K562 (cell line): ENCODE measurements around the gene RAB5B. TPM values are rescaled to one million over a fixed set of nuclear protein-coding genes. Genes with fewer than 3 reads are reported as not detected.

Experiments
- ARID1B ChIP-seq: fragments of 450-650 bp; IDR thresholded peaks from 2 replicates; pipeline ENCODE4 v1.6.1; 2016; ENCODE audit warnings: antibody characterized with exemption, mild to moderate bottlenecking, inconsistent platforms
- KHSRP ChIP-seq: fragments of 450-650 bp; IDR thresholded peaks from 2 replicates; pipeline ENCODE4 v1.6.1; 2017
- MED1 ChIP-seq: sonication (generic); formaldehyde crosslinking; IDR thresholded peaks from 2 replicates; pipeline ENCODE4 v1.8.1; 2023; ENCODE audit warnings: missing genetic modification reagents, borderline replicate concordance
- NFATC3 ChIP-seq: fragments of 450-650 bp; IDR thresholded peaks from 2 replicates; pipeline ENCODE4 v1.6.1; 2017; ENCODE audit warnings: mild to moderate bottlenecking
- NFE2 ChIP-seq: IDR thresholded peaks from 2 replicates; pipeline ENCODE4 v1.6.1; 2014; ENCODE audit warnings: antibody characterized with exemption, low read depth
- PML ChIP-seq: IDR thresholded peaks from 2 replicates; pipeline ENCODE4 v1.6.1; 2012; ENCODE audit warnings: low read length, inconsistent platforms
- POLR2G ChIP-seq: fragments of 200-400 bp; formaldehyde crosslinking; IDR thresholded peaks from 2 replicates; pipeline ENCODE4 v1.6.1; 2017; ENCODE audit warnings: low read depth, mild to moderate bottlenecking, antibody characterized with exemption, low read length, moderate library complexity
- RBM15 ChIP-seq: fragments of 200-400 bp; formaldehyde crosslinking; IDR thresholded peaks from 2 replicates; pipeline ENCODE4 v1.6.1; 2018; ENCODE audit warnings: mild to moderate bottlenecking, low read length, moderate library complexity; ENCODE audit not compliant: insufficient read depth
- SIX5 ChIP-seq, 2 experiments: IDR thresholded peaks; 2 replicates each; pipeline ENCODE4 v1.6.1; 2011; ENCODE audit warnings: low read length in 2 of 2, borderline replicate concordance in 1 of 2, low read depth in 1 of 2, mild to moderate bottlenecking in 1 of 2, moderate library complexity in 1 of 2; ENCODE audit not compliant: insufficient read depth in 1 of 2
- SP1 ChIP-seq: sonication (generic); formaldehyde crosslinking; IDR thresholded peaks from 2 replicates; pipeline ENCODE4 v1.8.1; 2022; ENCODE audit warnings: mild to moderate bottlenecking, missing genetic modification reagents
- SP2 ChIP-seq: IDR thresholded peaks from 2 replicates; pipeline ENCODE4 v1.6.1; 2011; ENCODE audit warnings: mild to moderate bottlenecking, low read depth, low read length, moderate library complexity; ENCODE audit not compliant: poor library complexity, severe bottlenecking; ENCODE audit errors: extremely low read depth
- SRF ChIP-seq, 2 experiments: fragments of 250-450, 450-650 bp in 1 of 2; sonication (Bioruptor Pico) in 1 of 2; sonication (generic) in 1 of 2; formaldehyde crosslinking; IDR thresholded peaks; 2 replicates each; pipeline versions ENCODE4 v1.5.0 to v1.5.1; 2020 to 2022; ENCODE audit warnings: mild to moderate bottlenecking in 1 of 2, missing genetic modification reagents in 1 of 2
- TEAD4 ChIP-seq, 2 experiments: sonication (generic) in 1 of 2; formaldehyde crosslinking in 1 of 2; IDR thresholded peaks; 2 replicates each; pipeline versions ENCODE4 v1.6.1 to v1.8.0; 2012 to 2022; ENCODE audit warnings: borderline replicate concordance in 1 of 2, inconsistent platforms in 1 of 2, low read length in 1 of 2, mild to moderate bottlenecking in 1 of 2, missing genetic modification reagents in 1 of 2
- THAP12 ChIP-seq: fragments of 250-450 bp; sonication (Bioruptor Pico); IDR thresholded peaks from 2 replicates; pipeline ENCODE4 v1.9.0; 2021; ENCODE audit warnings: mild to moderate bottlenecking, inconsistent platforms
- TRIM25 ChIP-seq: fragments of 450-650 bp; IDR thresholded peaks from 2 replicates; pipeline ENCODE4 v1.7.0; 2016; ENCODE audit warnings: borderline replicate concordance
- ZBTB7A ChIP-seq: IDR thresholded peaks from 2 replicates; pipeline ENCODE4 v1.6.1; 2011; ENCODE audit warnings: low read depth, mild to moderate bottlenecking, low read length, moderate library complexity, borderline replicate concordance; ENCODE audit not compliant: control insufficient read depth
- ZNF507 ChIP-seq: conservative IDR thresholded peaks from 2 replicates; pipeline ENCODE4 v1.6.1; 2017; ENCODE audit warnings: missing genetic modification characterization, missing compliant biosample characterization
- polyA plus RNA-seq, 8 experiments: library from polyadenylated mRNA; depleted of rRNA in 4 of 8; stranded (reverse) in 5 of 8; unstranded in 3 of 8; fragments of >200 nt; fragmentation: Nextera tagmentation in 2 of 8; fragmentation: Illumina TruSeq in 1 of 8; extraction: Ambion mirVana in 2 of 8; extraction: Trizol in 1 of 8; gene quantifications; 2 replicates each; pipeline versions ENCODE4 v1.2.1 to v1.2.3, GENCODE V29; 2011 to 2014; ENCODE audit warnings: inconsistent platforms in 1 of 8, missing spikeins in 1 of 8
- total RNA-seq, 7 experiments: library from RNA; depleted of rRNA in 6 of 7; stranded (reverse); fragments of >200 nt in 6 of 7; fragmentation: Illumina TruSeq in 2 of 7; extraction: Trizol in 2 of 7; gene quantifications; 2 replicates each; pipeline versions ENCODE4 v1.2.1 to v1.2.3, GENCODE V29; 2011 to 2021; ENCODE audit warnings: low replicate concordance in 1 of 7
- TF ChIP-seq, protein P1 (sequence below): fragments of 250-450 bp; sonication (Bioruptor Pico); IDR thresholded peaks from 2 replicates; pipeline ENCODE4 v1.8.0; 2022; ENCODE audit warnings: moderate library complexity, mild to moderate bottlenecking, inconsistent platforms
- TF ChIP-seq, protein P2 (sequence below): fragments of 250-450 bp; sonication (Bioruptor Pico); IDR thresholded peaks from 2 replicates; pipeline ENCODE4 v1.9.0; 2021; ENCODE audit warnings: mild to moderate bottlenecking

RAB5B gene
- total and polyA plus RNA-seq, 9 of the 15 experiments (the other 6 are each of a cell fraction or from before 2014, with no cell fraction given) = 6.8 to 73.8 (median 25.2) TPM

DNA sequence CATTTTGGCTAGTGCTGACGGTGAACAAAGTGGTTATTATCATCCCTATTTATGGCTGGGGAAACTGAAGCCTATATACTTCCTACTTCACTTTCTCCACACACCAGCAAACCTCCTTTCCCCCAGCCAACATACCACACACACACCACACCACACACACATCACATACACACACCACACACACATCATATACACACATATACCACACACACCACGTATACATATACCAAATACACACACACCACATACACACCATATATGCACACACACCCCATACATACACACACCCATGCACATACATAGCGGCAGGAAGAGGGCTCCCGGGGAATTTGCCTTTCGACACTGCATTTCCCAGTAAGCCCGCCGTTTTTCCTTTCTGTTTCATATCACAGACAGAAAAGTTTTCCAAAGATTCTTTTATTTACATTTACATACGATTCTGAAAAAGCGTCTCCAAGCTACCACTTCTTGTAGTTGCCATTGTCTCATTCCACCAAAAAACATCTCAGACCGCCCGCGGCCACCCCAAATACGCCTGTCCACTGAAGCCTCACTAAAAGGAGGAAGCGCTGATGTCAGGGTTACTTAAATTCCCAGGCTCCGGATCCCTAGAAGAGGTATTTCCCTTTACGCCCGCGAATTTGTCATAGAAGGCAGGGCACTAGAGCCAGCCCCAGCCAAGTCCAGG lies 823 bp upstream of the RAB5B start (continued):
- TF ChIP-seq SP1 (CRISPR knock-in tag) (no peak), TRIM25 (peak; percentile 97; the same call in 1 of the 2 replicates), MED1 (CRISPR knock-in tag) (no peak), TEAD4 (IDR thresholded peaks at IDR 0.05; ENCODE audit: low read length) (peak; percentile 51; the same call in 1 of the 2 replicates), TEAD4 (CRISPR knock-in tag; IDR thresholded peaks at IDR 0.05; ENCODE audit: borderline replicate concordance) (no peak), SIX5 (IDR thresholded peaks at IDR 0.05; ENCODE audit: borderline replicate concordance in 1 of 2, insufficient read depth in 1 of 2, low read depth in 1 of 2, low read length in 2 of 2) (no peak), ARID1B (peak; percentile 74), POLR2G (no peak), ZNF507 (tag) (no peak), ZBTB7A (no peak), KHSRP (no peak), NFATC3 (peak; percentile 63; the same call in 1 of the 2 replicates), THAP12 (CRISPR knock-in tag) (0 out of 2 replicates have a peak, but pooled peaks have one; percentile 12), NFE2 (no peak), SRF (CRISPR knock-in tag; IDR thresholded peaks at IDR 0.05) (peak in 1 of 2 experiments; percentile 64; a peak in 1 of 4 replicates), PML (no peak), SP2 (no peak), RBM15 (no peak)
- TF ChIP-seq, protein P1, sequence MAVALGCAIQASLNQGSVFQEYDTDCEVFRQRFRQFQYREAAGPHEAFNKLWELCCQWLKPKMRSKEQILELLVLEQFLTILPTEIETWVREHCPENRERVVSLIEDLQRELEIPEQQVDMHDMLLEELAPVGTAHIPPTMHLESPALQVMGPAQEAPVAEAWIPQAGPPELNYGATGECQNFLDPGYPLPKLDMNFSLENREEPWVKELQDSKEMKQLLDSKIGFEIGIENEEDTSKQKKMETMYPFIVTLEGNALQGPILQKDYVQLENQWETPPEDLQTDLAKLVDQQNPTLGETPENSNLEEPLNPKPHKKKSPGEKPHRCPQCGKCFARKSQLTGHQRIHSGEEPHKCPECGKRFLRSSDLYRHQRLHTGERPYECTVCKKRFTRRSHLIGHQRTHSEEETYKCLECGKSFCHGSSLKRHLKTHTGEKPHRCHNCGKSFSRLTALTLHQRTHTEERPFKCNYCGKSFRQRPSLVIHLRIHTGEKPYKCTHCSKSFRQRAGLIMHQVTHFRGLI (CRISPR knock-in tag) = no peak
- TF ChIP-seq, protein P2, sequence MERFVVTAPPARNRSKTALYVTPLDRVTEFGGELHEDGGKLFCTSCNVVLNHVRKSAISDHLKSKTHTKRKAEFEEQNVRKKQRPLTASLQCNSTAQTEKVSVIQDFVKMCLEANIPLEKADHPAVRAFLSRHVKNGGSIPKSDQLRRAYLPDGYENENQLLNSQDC = no peak
